GM23338 (cell line): ENCODE data around the gene ST3GAL4. TPM values are rescaled to one million over a fixed set of nuclear protein-coding genes. Genes with fewer than 3 reads are reported as not detected.
A peak's percentile ranks its signal among the peaks of the same experiment; 100 is the strongest.
"Not testable (repeated sequence)": the region's sequence is repeated elsewhere in the genome, so short reads cannot be mapped to it uniquely, and the experiment has no call there.

Experiments
- ATAC-seq: fragments of 200-7000 bp; cut with Tn5 transposase; 3 replicates; pipeline ENCODE4 v1.9.1; 2020
- DNase-seq: peaks from one replicate; pipeline ENCODE4 v3.0.0-alpha.2; 2015; ENCODE audit warnings: low spot score
- H2AFZ ChIP-seq: fragments of 200-600 bp; sonication (generic); 2 replicates; pipeline ENCODE4 v1.8.0; 2016; ENCODE audit warnings: antibody characterized with exemption, mild to moderate bottlenecking, moderate library complexity
- H3F3A ChIP-seq: fragments of 200-600 bp; sonication (generic); replicated peaks from 2 replicates; pipeline ENCODE4 v1.8.0; 2017; ENCODE audit warnings: antibody characterized with exemption, mixed run types, low read depth
- H3K27ac ChIP-seq: fragments of 200-600 bp; sonication (generic); 2 replicates; pipeline ENCODE4 v1.6.1; 2016; ENCODE audit warnings: low read depth
- H3K27me3 ChIP-seq: fragments of 200-600 bp; sonication (generic); 2 replicates; pipeline ENCODE4 v1.8.0; 2016; ENCODE audit warnings: mild to moderate bottlenecking, mixed run types, moderate library complexity; ENCODE audit not compliant: insufficient read depth
- H3K36me3 ChIP-seq: fragments of 200-600 bp; sonication (generic); 2 replicates; pipeline ENCODE4 v1.8.0; 2016; ENCODE audit warnings: mild to moderate bottlenecking; ENCODE audit not compliant: insufficient read depth
- H3K4me1 ChIP-seq: fragments of 200-600 bp; sonication (generic); 2 replicates; pipeline ENCODE4 v1.8.0; 2016; ENCODE audit warnings: mild to moderate bottlenecking, moderate library complexity; ENCODE audit not compliant: insufficient read depth
- H3K4me2 ChIP-seq: fragments of 200-600 bp; sonication (generic); 2 replicates; pipeline ENCODE4 v1.7.1; 2017; ENCODE audit warnings: mixed run types
- H3K4me3 ChIP-seq: fragments of 200-600 bp; sonication (generic); 2 replicates; pipeline ENCODE4 v1.6.1; 2016; ENCODE audit warnings: mixed run types
- H3K79me2 ChIP-seq: fragments of 200-600 bp; sonication (generic); replicated peaks from 2 replicates; pipeline ENCODE4 v1.8.0; 2017; ENCODE audit warnings: mild to moderate bottlenecking; ENCODE audit not compliant: insufficient read depth
- H3K9me2 ChIP-seq: fragments of 200-600 bp; sonication (generic); 2 replicates; pipeline ENCODE4 v1.8.0; 2017; ENCODE audit not compliant: insufficient read depth
- H4K20me1 ChIP-seq: fragments of 200-600 bp; sonication (generic); replicated peaks from 2 replicates; pipeline ENCODE4 v1.8.0; 2017; ENCODE audit warnings: mild to moderate bottlenecking; ENCODE audit not compliant: insufficient read depth
- H3K27ac Mint-ChIP-seq: 2 replicates; pipeline ENCODE4 v1.8.0; 2020; ENCODE audit warnings: inconsistent platforms, mild to moderate bottlenecking, moderate library complexity, mixed read lengths
- H3K27me3 Mint-ChIP-seq: 3 replicates; pipeline ENCODE4 v1.8.0; 2022; ENCODE audit warnings: low read depth, mild to moderate bottlenecking, moderate library complexity, mixed read lengths, inconsistent platforms; ENCODE audit not compliant: insufficient read depth, poor library complexity
- H3K36me3 Mint-ChIP-seq: 3 replicates; pipeline ENCODE4 v1.8.0; 2021; ENCODE audit warnings: low read depth, mild to moderate bottlenecking, inconsistent platforms, moderate library complexity, mixed read lengths
- H3K4me1 Mint-ChIP-seq: 3 replicates; pipeline ENCODE4 v1.8.0; 2020; ENCODE audit warnings: mild to moderate bottlenecking, inconsistent platforms, mixed read lengths
- H3K4me3 Mint-ChIP-seq: 3 replicates; pipeline ENCODE4 v1.8.0; 2021; ENCODE audit warnings: moderate library complexity, mild to moderate bottlenecking, inconsistent platforms, mixed read lengths
- H3K9me3 Mint-ChIP-seq: 3 replicates; pipeline ENCODE4 v1.8.0; 2020; ENCODE audit warnings: moderate library complexity, mild to moderate bottlenecking, inconsistent platforms, mixed read lengths
- EZH2 ChIP-seq: fragments of 200-600 bp; sonication (generic); IDR thresholded peaks from one replicate; pipeline ENCODE4 v1.8.0; 2017; ENCODE audit warnings: antibody characterized with exemption, mild to moderate bottlenecking, low read depth; ENCODE audit not compliant: unreplicated experiment
- EZH2phosphoT487 ChIP-seq: fragments of 200-600 bp; sonication (generic); IDR thresholded peaks from one replicate; pipeline ENCODE4 v1.8.1; 2018; ENCODE audit warnings: antibody characterized with exemption; ENCODE audit not compliant: unreplicated experiment
- NANOG ChIP-seq: IDR thresholded peaks from 2 replicates; pipeline ENCODE4 v1.6.1; 2016; ENCODE audit warnings: antibody characterized with exemption, borderline replicate concordance
- POLR2AphosphoS5 ChIP-seq: IDR thresholded peaks from 2 replicates; pipeline ENCODE4 v1.6.1; 2016; ENCODE audit warnings: antibody characterized with exemption, low read depth
- REST ChIP-seq: IDR thresholded peaks from one replicate; pipeline ENCODE4 v1.6.1; 2018; ENCODE audit warnings: antibody characterized with exemption; ENCODE audit not compliant: unreplicated experiment
- STAT1 ChIP-seq: IDR thresholded peaks from one replicate; pipeline ENCODE4 v1.6.1; 2016; ENCODE audit warnings: antibody characterized with exemption; ENCODE audit not compliant: unreplicated experiment
- ZNF331 ChIP-seq: fragments of 250-450 bp; sonication (Bioruptor Pico); IDR thresholded peaks from 2 replicates; pipeline ENCODE4 v1.5.0; 2020; ENCODE audit warnings: low read depth, mild to moderate bottlenecking, moderate library complexity
- polyA plus RNA-seq: library from polyadenylated mRNA; unstranded; fragments of >200 nt; fragmentation: Nextera tagmentation; extraction: Ambion mirVana; gene quantifications from 2 replicates; pipeline ENCODE4 v1.2.1, GENCODE V29; 2016
- total RNA-seq: library from RNA; depleted of rRNA; stranded (reverse); fragments of >200 nt; shearing (Covaris generic); gene quantifications from 2 replicates; pipeline ENCODE4 v1.2.3, GENCODE V29; 2014
- TF ChIP-seq, protein P1 (sequence below), 2 experiments: fragments of 200-600 bp in 1 of 2; sonication (generic) in 1 of 2; conservative IDR thresholded peaks; 2 replicates each; pipeline versions ENCODE4 v1.5.1 to v1.6.1; 2016 to 2017; ENCODE audit warnings: antibody characterized with exemption in 2 of 2, low read depth in 2 of 2, mild to moderate bottlenecking in 2 of 2, moderate library complexity in 1 of 2

The ST3GAL4 gene
- total and polyA plus RNA-seq, 2 experiments from 2014 or later, result 10.1 to 28.0 TPM

DNA sequence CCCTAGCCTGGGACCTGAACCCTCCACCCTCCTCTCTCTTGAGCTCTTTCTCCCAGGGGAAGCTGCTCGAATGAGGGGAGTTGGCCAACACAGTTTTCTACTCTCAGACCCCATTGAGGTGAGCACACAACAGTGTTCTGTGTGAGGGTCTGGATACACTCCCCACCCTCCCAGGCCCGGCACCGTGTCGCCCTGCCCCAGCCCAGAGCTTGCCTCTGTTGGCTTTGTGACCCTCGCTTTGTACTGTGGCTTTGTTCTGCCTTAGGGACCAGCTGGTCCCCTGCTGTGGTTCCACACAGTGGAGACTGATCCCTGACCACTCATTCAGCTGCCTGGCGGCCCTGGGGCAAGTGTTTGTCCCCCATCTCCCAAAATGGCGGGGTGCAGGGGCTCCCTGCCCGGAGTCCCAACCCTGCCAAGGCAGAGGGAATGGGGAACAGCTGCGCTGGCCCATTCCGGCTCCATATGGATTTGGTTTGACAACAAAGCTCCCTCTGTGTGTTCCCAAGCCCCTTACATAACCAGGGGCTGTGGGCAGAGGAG lies 8.3 kb downstream of the ST3GAL4 start (continued):
- TF ChIP-seq REST (no peak), STAT1 (no peak), ZNF331 (CRISPR knock-in tag) (no peak), EZH2phosphoT487 (no peak), EZH2 (no peak), POLR2AphosphoS5 (no peak), NANOG (no peak)
- TF ChIP-seq, protein P1, sequence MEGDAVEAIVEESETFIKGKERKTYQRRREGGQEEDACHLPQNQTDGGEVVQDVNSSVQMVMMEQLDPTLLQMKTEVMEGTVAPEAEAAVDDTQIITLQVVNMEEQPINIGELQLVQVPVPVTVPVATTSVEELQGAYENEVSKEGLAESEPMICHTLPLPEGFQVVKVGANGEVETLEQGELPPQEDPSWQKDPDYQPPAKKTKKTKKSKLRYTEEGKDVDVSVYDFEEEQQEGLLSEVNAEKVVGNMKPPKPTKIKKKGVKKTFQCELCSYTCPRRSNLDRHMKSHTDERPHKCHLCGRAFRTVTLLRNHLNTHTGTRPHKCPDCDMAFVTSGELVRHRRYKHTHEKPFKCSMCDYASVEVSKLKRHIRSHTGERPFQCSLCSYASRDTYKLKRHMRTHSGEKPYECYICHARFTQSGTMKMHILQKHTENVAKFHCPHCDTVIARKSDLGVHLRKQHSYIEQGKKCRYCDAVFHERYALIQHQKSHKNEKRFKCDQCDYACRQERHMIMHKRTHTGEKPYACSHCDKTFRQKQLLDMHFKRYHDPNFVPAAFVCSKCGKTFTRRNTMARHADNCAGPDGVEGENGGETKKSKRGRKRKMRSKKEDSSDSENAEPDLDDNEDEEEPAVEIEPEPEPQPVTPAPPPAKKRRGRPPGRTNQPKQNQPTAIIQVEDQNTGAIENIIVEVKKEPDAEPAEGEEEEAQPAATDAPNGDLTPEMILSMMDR (conservative IDR thresholded peaks at IDR 0.05; ENCODE audit: low read depth in 2 of 2), result no peak

GRCh38 chr11:126364735-126365134 lies 9.2 kb downstream of the ST3GAL4 start:
- not testable (repeated sequence) for H3F3A ChIP-seq, H2AFZ ChIP-seq, H4K20me1 ChIP-seq, H3K4me2 ChIP-seq, DNase-seq, H3K9me2 ChIP-seq, H3K27me3 ChIP-seq, H3K27ac ChIP-seq, H3K4me3 Mint-ChIP-seq, H3K36me3 ChIP-seq, H3K4me3 ChIP-seq, H3K9me3 Mint-ChIP-seq, ATAC-seq, H3K36me3 Mint-ChIP-seq, H3K27ac Mint-ChIP-seq, H3K27me3 Mint-ChIP-seq
- peaks cover 22% of the 10 kb centered on the region for H3K79me2 ChIP-seq
- H3K4me1 Mint-ChIP-seq, result peaks cover 53% of the 10 kb centered on the region
- H3K4me1 ChIP-seq, result peaks cover 16% of the 10 kb centered on the region; the same call in 1 of the 2 replicates

DNA sequence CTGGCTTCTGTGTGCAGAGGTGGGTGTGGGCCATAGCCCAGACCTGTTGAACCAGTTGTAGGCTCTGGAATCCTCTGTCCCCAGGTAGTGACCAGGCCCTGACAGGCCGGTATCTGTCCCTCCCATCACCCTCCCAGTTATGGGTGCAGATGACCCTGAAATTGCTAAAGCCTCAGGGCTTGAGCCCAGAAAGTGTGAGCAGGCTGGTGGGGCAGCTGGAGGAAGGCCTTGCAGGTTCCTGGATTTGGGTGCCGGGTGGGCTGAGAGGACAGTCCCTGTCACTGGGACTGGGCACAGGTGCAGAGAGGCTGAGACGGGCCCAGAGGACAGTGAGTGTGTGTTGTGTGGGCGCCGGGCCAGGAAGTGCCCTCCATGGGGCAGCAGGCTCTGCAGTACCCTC lies 10.0 kb downstream of the ST3GAL4 start:
- Mint-ChIP-seq H3K4me1 (peaks cover 54% of the 10 kb centered on the region), H3K27ac (peak overlapping the region; percentile 40; the same call in 1 of the 2 replicates)
- not testable (repeated sequence) for H3K27ac ChIP-seq, H3K9me2 ChIP-seq, H3F3A ChIP-seq, H3K36me3 ChIP-seq, DNase-seq, H3K4me3 ChIP-seq, H3K4me2 ChIP-seq, H3K4me3 Mint-ChIP-seq, ATAC-seq, H3K9me3 Mint-ChIP-seq, H3K27me3 ChIP-seq, H4K20me1 ChIP-seq, H3K27me3 Mint-ChIP-seq, H2AFZ ChIP-seq, H3K36me3 Mint-ChIP-seq
- Histone ChIP-seq H3K4me1 (peaks cover 16% of the 10 kb centered on the region; the same call in 1 of the 2 replicates), H3K79me2 (peaks cover 21% of the 10 kb centered on the region)
